Pons (tissue), 1 donor: ENCODE measurements around the gene POPDC2.

Experiments used
- DNase-seq: peaks from one replicate; pipeline ENCODE4 v3.0.0-alpha.2; 2016; ENCODE audit warnings: low spot score

The POPDC2 gene

DNA sequence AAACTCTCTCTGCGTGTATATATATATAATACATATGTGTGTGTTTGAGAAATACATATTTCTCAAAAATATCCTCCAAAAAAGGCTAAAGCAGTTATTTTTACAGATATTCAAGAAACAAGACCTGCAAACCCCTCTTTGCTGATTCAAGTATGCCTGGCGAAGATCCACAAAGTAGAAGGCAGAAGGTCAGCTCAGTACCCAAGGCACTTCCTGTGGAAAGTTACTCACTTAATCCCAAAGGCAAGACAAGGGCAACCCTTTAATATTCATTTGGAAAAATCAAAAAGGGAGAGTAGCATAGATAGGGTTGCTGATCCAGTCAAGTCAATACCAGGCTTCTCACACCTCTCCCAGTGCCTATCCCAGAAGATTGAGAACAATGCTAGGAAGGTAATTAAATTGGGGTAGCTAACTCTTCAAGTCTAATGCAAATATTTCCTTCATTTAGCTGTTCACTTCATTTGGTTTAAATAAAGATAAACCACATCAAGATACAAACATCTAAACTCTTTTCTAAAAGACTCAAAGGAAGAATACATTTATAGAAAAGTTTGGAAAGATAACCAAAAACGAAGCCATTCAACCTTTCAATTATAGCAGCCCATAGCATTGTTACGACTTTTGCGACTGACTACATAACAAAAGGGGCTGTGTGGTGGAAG, 9.6 kb upstream of the POPDC2 start:
- DNase-seq: no peak

- DNase-seq: no peak
These were observed 5.7 kb upstream of the POPDC2 start for GRCh38 chr3:119665954-119666559.

DNA sequence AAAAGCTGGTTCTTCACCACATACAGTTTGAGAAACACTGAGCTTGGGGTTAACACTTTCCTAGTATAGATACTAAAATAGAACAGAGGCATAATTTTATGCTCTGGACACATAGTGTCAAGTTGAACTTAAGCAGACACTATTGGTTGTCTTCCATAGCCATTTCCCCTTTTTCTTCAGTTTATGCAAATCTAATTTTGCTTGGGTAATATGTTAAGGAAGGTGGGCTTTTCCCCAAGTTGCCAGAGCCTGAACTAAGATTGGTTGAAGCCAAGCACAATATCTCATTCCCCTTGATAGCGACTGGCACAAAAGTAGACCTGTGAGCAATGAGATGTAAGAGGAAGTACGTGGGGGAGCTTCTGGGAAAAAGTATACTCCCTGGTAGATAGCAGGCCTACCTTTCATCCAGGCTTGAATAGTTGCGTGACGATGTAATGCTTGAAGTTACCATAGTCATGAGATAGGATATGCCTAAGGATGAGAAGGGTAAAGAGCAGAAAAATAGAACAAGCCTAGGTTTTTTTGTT, 4.5 kb upstream of the POPDC2 start:
- no peak for DNase-seq

- DNase-seq: no peak
These were observed 4.0 kb upstream of the POPDC2 start for GRCh38 chr3:119664370-119664769.

DNA sequence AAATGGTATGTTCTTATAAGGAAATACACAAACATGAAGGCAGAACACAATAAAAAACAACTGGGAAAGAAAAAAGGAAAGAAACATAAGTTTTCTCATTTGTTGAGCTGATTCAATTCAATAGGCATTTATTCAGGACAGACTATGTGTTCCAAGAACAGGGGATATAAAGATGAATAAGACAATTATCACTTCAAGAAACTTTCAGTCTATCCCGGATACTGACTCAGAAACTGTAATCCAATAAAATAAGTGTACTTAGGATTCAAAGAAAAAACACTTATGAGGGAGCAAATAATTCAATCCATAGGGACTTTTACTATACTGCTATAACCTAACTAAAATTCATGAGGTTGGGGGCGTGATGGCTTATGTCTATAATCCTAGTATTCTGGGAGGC, 3.5 kb upstream of the POPDC2 start:
- DNase-seq: no peak

- no peak for DNase-seq
These were observed 2.4 kb upstream of the POPDC2 start for GRCh38 chr3:119662604-119663373.

- peak; percentile 55 for DNase-seq
These were observed 640 bp downstream of the POPDC2 start for GRCh38 chr3:119659606-119660291.

DNA sequence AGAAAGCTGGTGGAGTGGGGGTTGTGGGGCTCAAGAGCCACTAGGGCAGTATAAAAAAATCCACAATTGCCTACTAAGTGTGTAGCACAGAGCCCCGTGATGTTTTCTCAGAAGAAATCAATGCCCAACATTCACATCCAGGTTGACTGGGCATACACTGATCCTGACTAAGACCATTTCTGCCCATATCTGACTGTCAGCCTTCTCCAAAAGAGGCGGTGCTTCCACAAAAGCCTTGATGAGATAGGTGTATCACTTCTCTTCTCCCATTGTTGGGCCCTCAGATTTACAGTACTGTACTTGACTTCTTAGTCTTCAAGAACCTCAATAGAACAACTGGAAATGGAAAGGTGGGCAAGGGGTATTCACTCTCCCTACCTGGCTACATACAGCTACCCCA, 1.4 kb downstream of the POPDC2 start:
- DNase-seq: no peak

GRCh38 chr3:119657887-119658702, 2.3 kb downstream of the POPDC2 start:
- DNase-seq: peak; percentile 53

GRCh38 chr3:119653876-119654275, 6.5 kb downstream of the POPDC2 start:
- DNase-seq: no peak

DNA sequence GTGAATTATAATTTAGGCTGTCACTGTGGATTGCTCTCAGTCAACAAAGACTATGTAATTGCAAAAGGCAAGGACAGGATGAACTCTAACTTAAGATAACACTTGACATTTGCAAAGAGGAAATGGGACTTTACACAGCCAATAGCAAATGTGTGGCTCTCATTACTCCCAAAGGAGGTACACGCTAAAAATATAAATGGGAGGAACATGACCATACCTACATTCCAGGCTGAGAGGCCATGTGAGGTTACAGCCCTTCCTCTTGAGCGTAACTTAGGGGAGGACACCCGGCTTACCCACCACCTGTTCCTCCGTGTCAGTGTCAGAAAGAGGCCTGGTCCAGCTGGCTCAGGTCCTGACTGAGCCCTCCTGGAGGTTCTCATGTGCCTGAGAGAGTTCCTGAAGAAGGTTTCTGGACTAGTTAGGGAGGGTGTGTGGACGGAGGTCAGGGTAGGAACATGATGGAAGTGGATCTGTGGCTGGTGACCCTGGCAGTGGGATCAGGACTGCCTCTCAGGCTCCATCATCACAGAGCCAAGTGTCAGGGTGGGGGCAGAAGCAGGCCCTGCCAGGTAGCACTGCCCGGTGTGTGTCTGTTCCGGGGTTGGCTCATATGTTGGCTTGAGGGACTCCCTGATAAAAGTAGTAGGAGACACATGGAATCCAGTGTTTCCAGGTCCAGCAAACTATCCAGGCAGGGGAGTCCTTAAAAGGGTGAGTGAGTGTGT, 7.9 kb downstream of the POPDC2 start:
- DNase-seq: no peak

GRCh38 chr3:119649761-119650160, 10.6 kb downstream of the POPDC2 start:
- DNase-seq: no peak

DNA sequence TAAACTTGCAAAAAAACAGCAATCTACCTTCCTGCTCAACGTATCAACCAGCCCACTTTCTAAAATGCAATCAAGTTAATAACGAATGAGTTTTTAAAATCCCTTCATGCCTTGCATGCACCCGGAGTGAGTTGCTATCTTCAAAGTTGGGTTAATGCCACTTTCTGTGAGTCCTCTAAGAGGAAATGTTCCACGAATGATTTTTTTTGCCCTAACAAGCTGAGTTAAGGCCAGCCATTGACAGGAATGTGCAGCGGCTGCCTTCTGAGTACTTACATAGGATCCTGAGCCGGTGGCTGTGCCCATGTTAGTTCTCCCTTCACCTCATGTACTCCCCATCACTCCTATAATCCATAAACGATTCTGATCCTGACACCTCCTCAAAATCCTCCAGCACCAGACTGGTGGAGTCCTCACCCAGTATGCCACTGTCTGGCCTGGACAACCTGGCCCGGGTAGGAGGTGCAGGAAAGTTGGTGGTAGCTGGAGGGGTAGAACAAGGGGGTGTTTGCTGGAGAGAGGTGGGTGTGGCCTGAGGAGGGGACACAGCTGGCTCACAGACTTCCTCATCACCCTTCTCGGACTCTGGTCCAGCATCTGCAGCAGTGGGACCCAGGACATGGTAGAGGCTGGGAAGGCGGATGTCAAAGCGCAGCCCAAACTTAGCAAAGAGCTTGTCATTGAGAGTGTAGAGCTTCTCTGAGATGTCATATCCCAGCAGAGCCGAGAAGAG, 12.4 kb downstream of the POPDC2 start:
- no peak for DNase-seq

- DNase-seq: no peak
These were observed 13.2 kb downstream of the POPDC2 start for GRCh38 chr3:119647171-119647570.

GRCh38 chr3:119645813-119646212, 14.6 kb downstream of the POPDC2 start:
- DNase-seq: no peak

- DNase-seq: no peak
These were observed 15.9 kb downstream of the POPDC2 start for GRCh38 chr3:119644481-119644880.

DNA sequence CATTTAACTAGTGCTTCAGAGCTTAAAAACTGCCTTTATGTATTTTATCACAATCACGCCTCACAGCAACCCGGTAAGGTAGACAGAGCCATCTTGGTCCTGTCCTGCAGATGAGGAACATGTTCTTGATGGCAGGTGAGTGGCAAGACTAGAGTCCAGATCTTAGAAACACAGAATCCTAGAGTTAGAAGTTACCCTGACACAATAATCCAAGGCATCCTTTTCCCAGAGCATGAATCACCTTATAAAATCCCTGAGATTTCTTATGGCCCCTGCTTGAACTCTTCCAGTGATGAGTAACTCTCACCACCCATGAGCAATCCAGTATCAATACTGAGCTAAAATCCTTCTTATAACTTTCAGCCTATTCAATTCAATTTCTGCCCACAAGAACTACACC, 16.9 kb downstream of the POPDC2 start:
- DNase-seq: no peak

DNA sequence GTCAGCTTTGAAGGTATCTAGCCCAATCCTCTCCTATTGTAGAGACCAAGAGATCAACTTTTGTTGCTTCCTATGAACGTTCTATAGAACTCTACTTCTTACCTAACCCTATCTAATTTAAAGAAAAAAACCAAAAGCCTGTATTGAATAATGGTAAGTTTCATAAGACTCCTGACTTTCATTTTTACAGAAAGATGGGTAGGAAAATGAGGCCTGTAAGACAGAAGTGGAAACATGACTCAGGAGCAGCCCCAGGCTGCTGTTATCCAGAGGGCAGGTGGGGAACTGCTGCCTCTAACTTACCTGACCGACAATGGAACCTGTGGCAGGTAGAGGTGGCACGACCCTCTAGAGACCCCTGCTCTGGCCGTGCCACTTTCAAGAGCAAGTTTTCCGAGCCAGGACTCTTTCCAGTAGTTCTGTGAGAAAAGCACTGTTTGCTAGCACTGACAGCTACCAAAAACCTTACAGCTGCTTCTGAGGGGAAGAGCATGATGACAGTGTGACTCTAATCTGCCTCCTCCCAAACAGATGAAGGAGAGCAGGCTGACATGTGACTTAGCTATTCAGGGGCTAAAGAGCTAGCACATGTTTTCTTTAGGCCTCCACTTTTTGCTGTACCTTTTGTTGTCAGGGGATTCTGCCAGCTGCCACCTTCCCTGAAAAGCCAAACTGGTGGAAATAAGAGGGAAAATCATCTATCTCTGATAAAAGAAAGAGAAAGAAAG, 17.5 kb downstream of the POPDC2 start:
- no peak for DNase-seq

DNA sequence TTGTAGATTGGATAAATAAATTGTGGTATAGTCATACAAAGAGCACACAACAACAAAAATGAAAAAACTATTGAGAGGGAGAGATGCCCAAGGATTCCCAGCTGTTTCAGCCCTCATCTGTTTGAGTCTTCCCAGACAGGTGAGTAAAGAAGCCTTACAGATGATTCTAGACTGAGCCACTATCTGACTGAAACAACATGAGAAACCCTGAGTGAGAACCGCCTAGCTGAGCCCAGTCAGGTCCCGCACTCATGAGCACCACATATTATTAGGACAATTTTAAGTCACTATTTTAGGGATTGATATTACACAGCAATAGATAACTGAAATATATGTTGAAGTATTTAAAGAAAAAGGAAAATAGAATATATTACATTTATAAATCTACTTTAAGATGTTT, 19.0 kb downstream of the POPDC2 start:
- no peak for DNase-seq
